K562 (cell line): ENCODE results near the gene TRIM4. TPM values are rescaled to one million over a fixed set of nuclear protein-coding genes. Genes with fewer than 3 reads are reported as not detected.

Source experiments
- ATAC-seq: fragments of 200-7000 bp; cut with Tn5 transposase; 3 replicates; pipeline ENCODE4 v1.9.1; 2020; ENCODE audit warnings: moderate library complexity
- BruUV-seq: library from RNA; stranded (reverse); fragments of 400-500 nt; replicated peaks from 2 replicates; lab custom pipeline; 2021; lab: Mats Ljungman, UMichigan
- CTCF ChIA-PET: fragments of 300-600 bp; formaldehyde crosslinking; extraction: SDS; loops from one replicate; lab custom pipeline; 2021; ENCODE audit warnings: low intra/inter-chr PET ratio; lab: Yijun Ruan, JAX
- POLR2A ChIA-PET: fragments of 300-600, 350-650 bp; sonication (Branson Sonifier 250); formaldehyde crosslinking; extraction: SDS; loops from one replicate; lab custom pipeline; 2021; ENCODE audit warnings: antibody characterized with exemption, inconsistent platforms; lab: Yijun Ruan, JAX
- DNase-seq, 4 experiments: peaks; one replicate each; pipeline versions ENCODE4 v3.0.0 to v3.0.0-alpha.2; 2011 to 2018; ENCODE audit warnings: low spot score in 3 of 4, mixed read lengths in 3 of 4; ENCODE audit errors: extremely low read depth in 1 of 4
- FAIRE-seq: peaks from 2 replicates; lab custom pipeline; 2011; peaks lifted over from hg19 to GRCh38; lab: Jason Lieb, UNC
- H2AFZ ChIP-seq: 2 replicates; pipeline ENCODE4 v1.6.0; 2011; ENCODE audit warnings: low read depth, low read length, control low read depth, inconsistent platforms
- H3K27ac ChIP-seq: fragments of 200-600 bp; 3 replicates; pipeline ENCODE4 v1.8.0; 2011; ENCODE audit warnings: low read depth, mild to moderate bottlenecking, control low read depth, inconsistent platforms, low read length, moderate library complexity, mixed read lengths; ENCODE audit errors: extremely low read depth
- H3K27me3 ChIP-seq, 2 experiments: fragments of 300-600 bp in 1 of 2; 2 replicates in 1 of 2; 3 replicates in 1 of 2; pipeline versions ENCODE4 v1.6.0 to v1.8.0; 2011; ENCODE audit warnings: inconsistent platforms in 2 of 2, low read length in 2 of 2, mild to moderate bottlenecking in 1 of 2, mixed read lengths in 1 of 2, moderate library complexity in 1 of 2; ENCODE audit not compliant: control insufficient read depth in 2 of 2, insufficient read depth in 2 of 2
- H3K36me3 ChIP-seq: fragments of 300-600 bp; 3 replicates; pipeline ENCODE4 v1.8.0; 2011; ENCODE audit warnings: mild to moderate bottlenecking, low read length, inconsistent platforms; ENCODE audit not compliant: control insufficient read depth, insufficient read depth
- H3K4me1 ChIP-seq, 2 experiments: fragments of 200-600 bp in 1 of 2; replicated peaks in 1 of 2; 2 replicates in 1 of 2; 3 replicates in 1 of 2; pipeline versions ENCODE4 v1.5.1 to v1.8.0; 2011; ENCODE audit warnings: inconsistent platforms in 2 of 2, low read length in 2 of 2, mild to moderate bottlenecking in 1 of 2, mixed read lengths in 1 of 2, moderate library complexity in 1 of 2; ENCODE audit not compliant: control insufficient read depth in 2 of 2, insufficient read depth in 2 of 2
- H3K4me2 ChIP-seq: 2 replicates; pipeline ENCODE4 v1.6.1; 2011; ENCODE audit warnings: low read length, control low read depth, inconsistent platforms, mixed read lengths; ENCODE audit not compliant: insufficient read depth
- H3K4me3 ChIP-seq: fragments of 200-600 bp; sonication (generic), shearing (Covaris generic); 2 replicates; pipeline ENCODE4 v1.5.1; 2016; ENCODE audit warnings: control low read depth, inconsistent platforms
- H3K79me2 ChIP-seq: fragments of 200-600 bp; 3 replicates; pipeline ENCODE4 v1.8.0; 2011; ENCODE audit warnings: low read length, inconsistent platforms; ENCODE audit not compliant: control insufficient read depth, insufficient read depth
- H3K9ac ChIP-seq, 2 experiments: 2 replicates each; pipeline versions ENCODE4 v1.6.0 to v1.6.1; 2011; ENCODE audit warnings: low read depth in 2 of 2, low read length in 2 of 2, control low read depth in 1 of 2, inconsistent platforms in 1 of 2, mild to moderate bottlenecking in 1 of 2, mixed read lengths in 1 of 2; ENCODE audit not compliant: insufficient read depth in 1 of 2
- H3K9me1 ChIP-seq: one replicate; pipeline ENCODE4 v1.6.0; 2011; ENCODE audit warnings: inconsistent platforms, mild to moderate bottlenecking, low read length, moderate library complexity; ENCODE audit not compliant: control insufficient read depth, insufficient read depth
- H3K9me3 ChIP-seq: replicated peaks from 2 replicates; pipeline ENCODE4 v1.5.1; 2011; ENCODE audit warnings: low read depth, low read length, inconsistent platforms; ENCODE audit not compliant: control insufficient read depth, insufficient read depth
- H4K20me1 ChIP-seq: replicated peaks from 2 replicates; pipeline ENCODE4 v1.6.1; 2011; ENCODE audit warnings: low read length, inconsistent platforms, mixed read lengths; ENCODE audit not compliant: control insufficient read depth, insufficient read depth
- ARID1B ChIP-seq: fragments of 450-650 bp; IDR thresholded peaks from 2 replicates; pipeline ENCODE4 v1.6.1; 2016; ENCODE audit warnings: antibody characterized with exemption, mild to moderate bottlenecking, inconsistent platforms
- ATF2 ChIP-seq: sonication (generic); formaldehyde crosslinking; IDR thresholded peaks from 2 replicates; pipeline ENCODE4 v1.8.1; 2022; ENCODE audit warnings: missing genetic modification reagents
- BHLHE40 ChIP-seq: IDR thresholded peaks from 2 replicates; pipeline ENCODE4 v1.6.1; 2011; ENCODE audit warnings: low read length, improper control_type of control experiment
- BRCA1 ChIP-seq, 2 experiments: fragments of 450-650 bp in 1 of 2; sonication (generic) in 1 of 2; formaldehyde crosslinking in 1 of 2; IDR thresholded peaks; 2 replicates each; pipeline versions ENCODE4 v1.5.0 to v1.6.1; 2017 to 2020; ENCODE audit warnings: mild to moderate bottlenecking in 1 of 2, missing genetic modification reagents in 1 of 2
- DNMT1 ChIP-seq: fragments of 450-650 bp; IDR thresholded peaks from 2 replicates; pipeline ENCODE4 v1.6.1; 2016; ENCODE audit warnings: antibody characterized with exemption, mild to moderate bottlenecking
- HNRNPUL1 ChIP-seq: fragments of 200-400 bp; formaldehyde crosslinking; IDR thresholded peaks from 2 replicates; pipeline ENCODE4 v1.6.1; 2017; ENCODE audit warnings: low read length
- KAT8 ChIP-seq: fragments of 450-650 bp; IDR thresholded peaks from 2 replicates; pipeline ENCODE4 v1.6.1; 2016; ENCODE audit warnings: low read depth, mild to moderate bottlenecking
- MAFG ChIP-seq: fragments of 450-650 bp; conservative IDR thresholded peaks from 2 replicates; pipeline ENCODE4 v1.6.1; 2016; ENCODE audit warnings: missing genetic modification characterization, missing compliant biosample characterization
- MEF2A ChIP-seq: IDR thresholded peaks from 2 replicates; pipeline ENCODE4 v1.6.1; 2011; ENCODE audit warnings: low read depth, mild to moderate bottlenecking, low read length, moderate library complexity; ENCODE audit not compliant: control insufficient read depth
- RNF219 ChIP-seq: fragments of 250-450 bp; sonication (Bioruptor Pico); IDR thresholded peaks from 2 replicates; pipeline ENCODE4 v1.5.0; 2022; ENCODE audit warnings: mild to moderate bottlenecking
- TEAD4 ChIP-seq, 2 experiments: sonication (generic) in 1 of 2; formaldehyde crosslinking in 1 of 2; IDR thresholded peaks; 2 replicates each; pipeline versions ENCODE4 v1.6.1 to v1.8.0; 2012 to 2022; ENCODE audit warnings: borderline replicate concordance in 1 of 2, inconsistent platforms in 1 of 2, low read length in 1 of 2, mild to moderate bottlenecking in 1 of 2, missing genetic modification reagents in 1 of 2
- ZBTB5 ChIP-seq: fragments of 450-650 bp; IDR thresholded peaks from 2 replicates; pipeline ENCODE4 v1.6.1; 2017; ENCODE audit warnings: antibody characterized with exemption
- ZFPM2 ChIP-seq: fragments of 250-450 bp; sonication (Bioruptor Pico); IDR thresholded peaks from 2 replicates; pipeline ENCODE4 v1.5.1; 2022; ENCODE audit warnings: mild to moderate bottlenecking
- ZNF165 ChIP-seq: fragments of 250-450 bp; sonication (Bioruptor Pico); IDR thresholded peaks from 2 replicates; pipeline ENCODE4 v1.4.0; 2020; ENCODE audit warnings: borderline replicate concordance
- ZNF639 ChIP-seq, 2 experiments: fragments of 200-800 bp in 1 of 2; sonication (Bioruptor generic) in 1 of 2; sonication (generic) in 1 of 2; formaldehyde crosslinking in 1 of 2; IDR thresholded peaks in 1 of 2; conservative IDR thresholded peaks in 1 of 2; 2 replicates each; pipeline versions ENCODE4 v1.5.0 to v1.6.1; 2016 to 2020; ENCODE audit warnings: missing compliant biosample characterization in 1 of 2, missing genetic modification characterization in 1 of 2, missing genetic modification reagents in 1 of 2
- WGBS: fragments of 100-300 bp; shearing (Covaris generic); methylation state at CpG from one replicate; pipeline ENCODE4 v1.1.6; 2016; ENCODE audit warnings: low coverage, mixed read lengths; ENCODE audit not compliant: insufficient coverage; ENCODE audit errors: missing lambda C conversion rate; 5-methylcytosine and 5-hydroxymethylcytosine counted together
- in situ Hi-C: fragments of 300-500 bp; cut with MboI; formaldehyde crosslinking; loops from 4 replicates; pipeline ENCODE4 v1.15.0; 2018; ENCODE audit warnings: inconsistent platforms, mixed read lengths
- intact Hi-C: fragments of 100-400 bp; cut with micrococcal nuclease; formaldehyde crosslinking; loops from 2 replicates; pipeline ENCODE4 v1.14.2; 2022
- polyA plus RNA-seq, 8 experiments: library from polyadenylated mRNA; depleted of rRNA in 4 of 8; stranded (reverse) in 5 of 8; unstranded in 3 of 8; fragments of >200 nt; fragmentation: Nextera tagmentation in 2 of 8; fragmentation: Illumina TruSeq in 1 of 8; extraction: Ambion mirVana in 2 of 8; extraction: Trizol in 1 of 8; gene quantifications; 2 replicates each; pipeline versions ENCODE4 v1.2.1 to v1.2.3, GENCODE V29; 2011 to 2014; ENCODE audit warnings: inconsistent platforms in 1 of 8, missing spikeins in 1 of 8
- total RNA-seq, 7 experiments: library from RNA; depleted of rRNA in 6 of 7; stranded (reverse); fragments of >200 nt in 6 of 7; fragmentation: Illumina TruSeq in 2 of 7; extraction: Trizol in 2 of 7; gene quantifications; 2 replicates each; pipeline versions ENCODE4 v1.2.1 to v1.2.3, GENCODE V29; 2011 to 2021; ENCODE audit warnings: low replicate concordance in 1 of 7

TRIM4 gene
- total and polyA plus RNA-seq, 9 of the 15 experiments (the other 6 are each of a cell fraction or from before 2014, with no cell fraction given) = 6.2 to 28.3 (median 22.4) TPM

GRCh38 chr7:99919814-99920112 lies 433 bp upstream of the TRIM4 start:
- Histone ChIP-seq H3K4me2 (peak overlapping the region; percentile 95), H3K9me1 (no peaks in the 10 kb centered on the region), H2AFZ (peak overlapping the region; percentile 96), H3K27me3 (no peaks in the 10 kb centered on the region), H3K9me3 (no peaks in the 10 kb centered on the region), H3K79me2 (peaks cover 52% of the 10 kb centered on the region), H3K9ac (peak overlapping the region; percentile 90 to 97), H4K20me1 (peaks cover 9% of the 10 kb centered on the region; the same call in 1 of the 2 replicates), H3K4me1 (peaks cover 13 to 18% of the 10 kb centered on the region in 2 experiments; a peak in 4 of 5 replicates), H3K36me3 (peaks cover 37% of the 10 kb centered on the region), H3K4me3 (peak overlapping the region; percentile 86), H3K27ac (peak overlapping the region; percentile 81)
- in situ Hi-C loops = loop anchor here (5.0 kb wide), 2 partner anchors 73 to 208 kb away; partner anchors contain the start of gene MBLAC1
- FAIRE-seq = no peak
- 2% methylated on average over 4 of the region's 4 CpGs for WGBS
- TSS peak; percentile 87 for BruUV-seq
- CTCF ChIA-PET = no interaction called here
- no peak for DNase-seq
- POLR2A ChIA-PET = interaction anchor here (0.6 to 2.2 kb wide), 17 partner anchors 10 to 408 kb away, joined by 3 to 7 read pairs (median 5); partner anchors contain the start of genes OR2AE1, ZKSCAN1, ZNF655 and ZSCAN25
- intact Hi-C loops = loop anchor here (2.0 to 5.0 kb wide), 3 partner anchors 59 to 287 kb away; no protein-coding TSS in a partner anchor
- no peak; the same call in 2 of the 3 replicates for ATAC-seq
- TF ChIP-seq RNF219 = no peak
- TF ChIP-seq HNRNPUL1 = no peak
- peak in 1 of 2 experiments; percentile 47; a peak in 1 of 4 replicates for TF ChIP-seq ZNF639 (CRISPR knock-in tag; conservative IDR thresholded peaks at IDR 0.05 in 1 of 2, IDR thresholded peaks at IDR 0.05 in 1 of 2)
- no peak for TF ChIP-seq MAFG
- TF ChIP-seq ARID1B = no peak
- TF ChIP-seq DNMT1 = 0 out of 2 replicates have a peak, but pooled peaks have one; percentile 5
- 0 out of 2 replicates have a peak, but pooled peaks have one; percentile 32 for TF ChIP-seq KAT8
- no peak for TF ChIP-seq ATF2
- TF ChIP-seq BHLHE40 = no peak
- no peak for TF ChIP-seq MEF2A
- TF ChIP-seq ZBTB5 = no peak
- 0 out of 2 replicates have a peak, but pooled peaks have one; percentile 1 for TF ChIP-seq ZNF165 (CRISPR knock-in tag)
- no peak for TF ChIP-seq TEAD4 (IDR thresholded peaks at IDR 0.05; ENCODE audit: low read length)
- TF ChIP-seq TEAD4 (CRISPR knock-in tag; IDR thresholded peaks at IDR 0.05; ENCODE audit: borderline replicate concordance) = no peak
- TF ChIP-seq ZFPM2 (CRISPR knock-in tag) = no peak
- no peak for TF ChIP-seq BRCA1 (IDR thresholded peaks at IDR 0.05)
- no peak for TF ChIP-seq BRCA1 (CRISPR knock-in tag; IDR thresholded peaks at IDR 0.05)
